SU-DHL-6 (cell line): Measurements from ENCODE around the gene CXADR.
"Not testable (repeated sequence)": the region's sequence is repeated elsewhere in the genome, so short reads cannot be mapped to it uniquely, and the experiment has no call there.

Experiments
- H2AFZ ChIP-seq: fragments of 200-600 bp; sonication (generic); 2 replicates; pipeline ENCODE4 v1.6.1; 2014; ENCODE audit warnings: low read depth, mild to moderate bottlenecking, moderate library complexity, mixed read lengths, antibody characterized with exemption, low read length; ENCODE audit not compliant: severe bottlenecking
- H3F3A ChIP-seq: fragments of 200-600 bp; shearing (Covaris generic); 2 replicates; pipeline ENCODE4 v1.6.0; 2016; ENCODE audit warnings: antibody characterized with exemption, mild to moderate bottlenecking; ENCODE audit not compliant: insufficient read depth
- H3K27ac ChIP-seq: fragments of 200-600 bp; sonication (generic); 2 replicates; pipeline ENCODE4 v1.5.1; 2016; ENCODE audit warnings: low read depth, mild to moderate bottlenecking, low read length, moderate library complexity, mixed read lengths
- H3K27me3 ChIP-seq: fragments of 200-600 bp; sonication (generic), shearing (Covaris generic); 2 replicates; pipeline ENCODE4 v1.6.0; 2014; ENCODE audit warnings: mild to moderate bottlenecking, low read length
- H3K36me3 ChIP-seq: fragments of 200-600 bp; sonication (generic); 2 replicates; pipeline ENCODE4 v1.6.1; 2014; ENCODE audit warnings: mild to moderate bottlenecking, low read length, mixed read lengths
- H3K4me2 ChIP-seq: fragments of 300-600, 200-600 bp; shearing (Covaris generic), sonication (generic); 2 replicates; pipeline ENCODE4 v1.6.0; 2014; ENCODE audit warnings: low read length, low read depth, mild to moderate bottlenecking; ENCODE audit not compliant: poor library complexity, severe bottlenecking
- H3K4me3 ChIP-seq: fragments of 200-600 bp; sonication (generic); 2 replicates; pipeline ENCODE4 v1.5.1; 2014; ENCODE audit warnings: antibody characterized with exemption, low read length, mild to moderate bottlenecking, mixed read lengths; ENCODE audit not compliant: insufficient read depth, poor library complexity, severe bottlenecking
- H3K79me2 ChIP-seq: fragments of 200-600 bp; sonication (generic); 2 replicates; pipeline ENCODE4 v1.6.1; 2014; ENCODE audit warnings: mild to moderate bottlenecking, low read length, moderate library complexity; ENCODE audit not compliant: insufficient read depth
- H3K9ac ChIP-seq: fragments of 200-600 bp; sonication (generic); 2 replicates; pipeline ENCODE4 v1.7.0; 2014; ENCODE audit warnings: mild to moderate bottlenecking, low read length
- H3K9me2 ChIP-seq: fragments of 200-600 bp; sonication (generic); replicated peaks from 2 replicates; pipeline ENCODE4 v1.6.1; 2014; ENCODE audit warnings: low read length; ENCODE audit not compliant: insufficient read depth
- H3K9me3 ChIP-seq: fragments of 200-600 bp; sonication (generic); 2 replicates; pipeline ENCODE4 v1.6.1; 2014; ENCODE audit warnings: low read length, mixed read lengths; ENCODE audit not compliant: insufficient read depth
- H4K20me1 ChIP-seq: fragments of 200-600 bp; sonication (generic); 2 replicates; pipeline ENCODE4 v1.6.1; 2014; ENCODE audit warnings: low read depth, mild to moderate bottlenecking, antibody characterized with exemption, low read length, moderate library complexity, mixed read lengths
- EZH2phosphoT487 ChIP-seq: fragments of 200-600 bp; sonication (generic), shearing (Covaris generic); conservative IDR thresholded peaks from 2 replicates; pipeline ENCODE4 v1.6.1; 2018; ENCODE audit warnings: mild to moderate bottlenecking, antibody characterized with exemption, low read length, moderate library complexity, mixed read lengths
- TF ChIP-seq, protein P1 (sequence below): fragments of 200-600 bp; sonication (generic); IDR thresholded peaks from one replicate; pipeline ENCODE4 v1.5.1; 2017; ENCODE audit warnings: antibody characterized with exemption, mild to moderate bottlenecking, low read length, moderate library complexity; ENCODE audit not compliant: insufficient read depth, poor library complexity, severe bottlenecking

The CXADR gene

DNA sequence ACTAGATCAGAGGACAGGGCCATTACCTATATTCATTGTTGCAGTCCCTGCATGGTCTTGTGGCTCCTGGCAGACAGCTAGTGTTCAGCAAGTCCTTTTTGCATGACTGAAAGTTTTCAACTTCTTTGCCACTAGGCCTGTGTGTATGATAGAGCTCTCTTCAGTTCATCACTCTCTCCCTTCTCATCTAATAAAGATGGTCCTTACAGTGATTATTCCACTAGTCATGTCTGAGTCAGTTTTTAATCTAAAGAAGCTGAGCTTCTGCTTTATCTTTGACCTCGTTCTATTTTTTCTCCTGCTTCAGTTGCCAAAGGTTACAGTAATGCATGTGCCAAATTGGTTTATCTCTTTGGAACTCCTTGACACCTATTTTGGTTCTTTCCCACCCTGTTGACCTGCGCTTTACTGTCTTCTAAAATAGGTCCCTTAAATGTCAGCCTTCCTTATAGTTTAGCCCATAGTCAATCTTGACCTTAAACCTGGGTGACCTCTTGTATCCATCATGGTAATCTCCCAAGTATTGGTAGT, 6.4 kb downstream of the CXADR start:
- Histone ChIP-seq H3K4me2 (no peak overlapping the region), H3K79me2 (no peaks in the 10 kb centered on the region), H3K9ac (no peak overlapping the region), H4K20me1 (no peaks in the 10 kb centered on the region), H3K27ac (no peak overlapping the region), H3K36me3 (no peaks in the 10 kb centered on the region), H3K4me3 (no peak overlapping the region), H3K9me2 (no peaks in the 10 kb centered on the region), H3K27me3 (no peaks in the 10 kb centered on the region), H3K9me3 (no peaks in the 10 kb centered on the region), H2AFZ (no peak overlapping the region), H3F3A (no peaks in the 10 kb centered on the region)
- TF ChIP-seq, protein P1, sequence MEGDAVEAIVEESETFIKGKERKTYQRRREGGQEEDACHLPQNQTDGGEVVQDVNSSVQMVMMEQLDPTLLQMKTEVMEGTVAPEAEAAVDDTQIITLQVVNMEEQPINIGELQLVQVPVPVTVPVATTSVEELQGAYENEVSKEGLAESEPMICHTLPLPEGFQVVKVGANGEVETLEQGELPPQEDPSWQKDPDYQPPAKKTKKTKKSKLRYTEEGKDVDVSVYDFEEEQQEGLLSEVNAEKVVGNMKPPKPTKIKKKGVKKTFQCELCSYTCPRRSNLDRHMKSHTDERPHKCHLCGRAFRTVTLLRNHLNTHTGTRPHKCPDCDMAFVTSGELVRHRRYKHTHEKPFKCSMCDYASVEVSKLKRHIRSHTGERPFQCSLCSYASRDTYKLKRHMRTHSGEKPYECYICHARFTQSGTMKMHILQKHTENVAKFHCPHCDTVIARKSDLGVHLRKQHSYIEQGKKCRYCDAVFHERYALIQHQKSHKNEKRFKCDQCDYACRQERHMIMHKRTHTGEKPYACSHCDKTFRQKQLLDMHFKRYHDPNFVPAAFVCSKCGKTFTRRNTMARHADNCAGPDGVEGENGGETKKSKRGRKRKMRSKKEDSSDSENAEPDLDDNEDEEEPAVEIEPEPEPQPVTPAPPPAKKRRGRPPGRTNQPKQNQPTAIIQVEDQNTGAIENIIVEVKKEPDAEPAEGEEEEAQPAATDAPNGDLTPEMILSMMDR = no peak
- no peak for TF ChIP-seq EZH2phosphoT487

DNA sequence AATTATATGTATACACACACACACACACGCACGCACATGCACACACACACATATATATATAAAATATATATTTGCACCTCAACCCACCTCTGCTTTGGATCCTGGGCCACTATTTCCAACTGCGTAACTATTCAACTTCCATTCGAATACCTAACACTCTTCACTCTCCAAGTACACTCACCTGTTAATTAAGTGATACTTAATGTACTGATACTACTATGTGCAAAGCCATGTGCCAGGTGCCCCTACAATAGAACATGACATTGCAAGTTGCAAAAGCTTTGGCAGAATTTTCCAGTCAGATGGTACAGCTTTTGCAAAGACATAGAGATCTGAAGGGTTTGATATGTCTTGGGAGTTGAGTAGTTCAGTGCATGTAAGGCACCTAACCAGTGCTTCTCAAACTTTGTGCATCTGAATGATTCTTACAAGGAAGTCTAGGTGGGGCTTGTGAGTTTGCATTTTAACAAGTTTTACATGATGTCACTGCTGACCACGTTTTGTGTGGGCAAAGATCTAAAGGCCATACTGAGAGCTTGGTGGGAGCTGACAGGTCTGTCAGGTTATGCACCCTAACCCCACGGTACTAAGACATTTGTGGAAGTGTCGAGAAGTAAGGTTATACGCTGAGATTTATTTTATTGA, 7.2 kb downstream of the CXADR start:
- no peaks in the 10 kb centered on the region for H3K27me3 ChIP-seq
- no peaks in the 10 kb centered on the region for H3K79me2 ChIP-seq
- H3K4me3 ChIP-seq = no peak overlapping the region
- no peaks in the 10 kb centered on the region for H3K36me3 ChIP-seq
- no peaks in the 10 kb centered on the region for H3F3A ChIP-seq
- no peak for TF ChIP-seq EZH2phosphoT487
- TF ChIP-seq, protein P1 = no peak
- H3K9me2 ChIP-seq = no peaks in the 10 kb centered on the region
- H3K9me3 ChIP-seq = no peaks in the 10 kb centered on the region
- H2AFZ ChIP-seq = no peak overlapping the region
- no peak overlapping the region for H3K9ac ChIP-seq
- H3K4me2 ChIP-seq = no peak overlapping the region
- 0 out of 2 replicates have a peak, but pooled peaks cover under 1% of the 10 kb centered on the region for H4K20me1 ChIP-seq
- H3K27ac ChIP-seq = no peak overlapping the region

DNA sequence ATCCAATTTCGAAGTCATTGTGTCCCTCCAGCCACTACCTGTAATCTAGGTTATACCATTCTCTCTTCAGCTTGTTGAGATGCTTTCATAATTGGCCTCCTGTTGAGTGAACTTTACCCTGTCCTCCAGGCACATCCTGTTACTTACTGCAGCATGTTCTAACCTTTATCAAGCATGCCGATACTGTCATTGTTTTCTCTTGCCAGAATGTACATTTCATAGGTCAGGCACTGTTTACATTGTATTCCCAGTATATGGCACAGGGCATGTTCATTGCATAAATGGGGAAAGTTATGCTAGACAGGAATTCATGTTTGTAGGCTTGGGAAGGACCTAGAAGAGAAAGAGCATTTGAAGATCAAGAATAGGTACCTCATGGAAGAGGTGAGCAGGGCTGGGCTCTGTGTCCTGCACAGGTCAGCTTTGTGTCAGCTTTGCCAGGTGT, 10.2 kb downstream of the CXADR start:
- Histone ChIP-seq H3K9me3 (no peaks in the 10 kb centered on the region), H4K20me1 (peaks cover 4% of the 10 kb centered on the region; the same call in 1 of the 2 replicates), H3K4me2 (no peak overlapping the region), H3K27me3 (no peaks in the 10 kb centered on the region), H3K9ac (no peak overlapping the region), H3K27ac (no peak overlapping the region), H3K36me3 (no peaks in the 10 kb centered on the region), H3F3A (no peaks in the 10 kb centered on the region), H2AFZ (no peak overlapping the region), H3K79me2 (no peaks in the 10 kb centered on the region), H3K9me2 (no peaks in the 10 kb centered on the region), H3K4me3 (no peak overlapping the region)
- TF ChIP-seq, protein P1 = no peak
- TF ChIP-seq EZH2phosphoT487 = no peak

DNA sequence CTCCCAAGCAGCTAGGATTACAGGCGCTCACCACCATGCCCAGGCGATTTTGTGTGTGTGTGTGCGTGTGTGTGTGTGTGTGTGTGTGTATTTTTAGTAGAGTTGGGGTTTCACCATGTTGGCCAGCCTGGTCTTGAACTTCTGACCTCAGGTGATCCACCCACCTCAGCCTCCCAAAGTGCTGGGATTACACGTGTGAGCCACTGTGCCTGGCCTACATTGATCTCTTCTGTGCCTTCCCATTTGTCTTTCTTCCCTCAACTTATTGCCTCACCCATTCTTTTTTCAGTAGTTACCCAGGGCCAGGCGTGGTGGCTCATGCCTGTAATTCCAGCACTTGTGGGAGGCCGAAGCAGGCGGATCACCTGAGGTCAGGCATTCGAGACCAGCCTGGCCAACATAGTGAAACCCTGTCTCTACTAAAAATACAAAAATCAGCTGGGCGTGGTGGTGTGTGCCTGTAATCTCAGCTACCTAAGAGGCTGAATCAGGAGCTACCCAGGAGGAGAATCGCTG, 11.2 kb downstream of the CXADR start:
- not testable (repeated sequence) for H3K9me3 ChIP-seq

More for the DNA sequence above, 11.2 kb downstream of the CXADR start:
- H3K4me2 ChIP-seq, H3K4me3 ChIP-seq, H3K36me3 ChIP-seq, H2AFZ ChIP-seq, H3K9ac ChIP-seq, H4K20me1 ChIP-seq, H3K27me3 ChIP-seq, H3K27ac ChIP-seq, H3K9me2 ChIP-seq, H3F3A ChIP-seq, H3K79me2 ChIP-seq: not testable (repeated sequence)
